Fibroblast of skin of right biceps (primary cell): Measurements from ENCODE around the gene GFER.
"Not testable (repeated sequence)": the region's sequence is repeated elsewhere in the genome, so short reads cannot be mapped to it uniquely, and the experiment has no call there.

Experiments used
- DNase-seq: peaks from one replicate; pipeline ENCODE4 v3.0.0-alpha.2; 2013

Gene GFER

GRCh38 chr16:1983544-1984346 is at the start of gene GFER:
TSS of gene GFER (plus strand) at chr16:1984193. CDS start at chr16:1984219, 26 bp downstream.
- DNase-seq, result peak; percentile 92

- DNase-seq, result no peak
Measured at GRCh38 chr16:1936945-1937479, 47.0 kb upstream of the GFER start.

GRCh38 chr16:1938316-1938715 is 45.7 kb upstream of the GFER start:
- no peak for DNase-seq

GRCh38 chr16:1938910-1939309 is 45.1 kb upstream of the GFER start:
- DNase-seq, result no peak

GRCh38 chr16:1939833-1940232 is 44.2 kb upstream of the GFER start:
- DNase-seq, result not testable (repeated sequence)

GRCh38 chr16:1940273-1941161 is 43.5 kb upstream of the GFER start:
- no peak for DNase-seq

GRCh38 chr16:1941162-1942046 is 42.6 kb upstream of the GFER start:
- DNase-seq, result peak; percentile 49

- DNase-seq, result no peak
Measured at GRCh38 chr16:1942047-1942809, 41.8 kb upstream of the GFER start.

GRCh38 chr16:1942810-1943726 is 40.9 kb upstream of the GFER start, which contains the start of gene MSRB1:
TSS of gene MSRB1 (minus strand) at chr16:1943199. CDS start at chr16:1943156, 43 bp downstream.
- DNase-seq, result peak; percentile 98

GRCh38 chr16:1944612-1945199 is 39.3 kb upstream of the GFER start:
- DNase-seq, result no peak

- DNase-seq, result no peak
Measured at GRCh38 chr16:1945559-1946391, 38.2 kb upstream of the GFER start.

GRCh38 chr16:1946495-1947368 is 37.3 kb upstream of the GFER start:
- no peak for DNase-seq

GRCh38 chr16:1947369-1947670 is 36.7 kb upstream of the GFER start:
- no peak for DNase-seq

GRCh38 chr16:1949507-1949906 is 34.5 kb upstream of the GFER start:
- no peak for DNase-seq

- no peak for DNase-seq
Measured at GRCh38 chr16:1950047-1950446, 33.9 kb upstream of the GFER start.

- DNase-seq, result no peak
Measured at GRCh38 chr16:1950559-1950958, 33.4 kb upstream of the GFER start.

GRCh38 chr16:1953734-1954133 is 30.3 kb upstream of the GFER start:
- DNase-seq, result no peak

GRCh38 chr16:1957434-1958142 is 26.4 kb upstream of the GFER start:
- DNase-seq, result not testable (repeated sequence)
